22Rv1 (cell line): ENCODE results near the gene SPECC1L.

Experiments
- H3K27ac ChIP-seq: fragments of 450-650 bp; 2 replicates; pipeline ENCODE4 v1.5.1; 2017
- ZFX ChIP-seq: fragments of 450-650 bp; IDR thresholded peaks from 2 replicates; pipeline ENCODE4 v1.6.1; 2017; ENCODE audit warnings: antibody characterized with exemption, borderline replicate concordance
- TF ChIP-seq, protein P1 (sequence below): fragments of 450-650 bp; IDR thresholded peaks from 2 replicates; pipeline ENCODE4 v1.5.1; 2017; ENCODE audit warnings: mild to moderate bottlenecking

SPECC1L gene

DNA sequence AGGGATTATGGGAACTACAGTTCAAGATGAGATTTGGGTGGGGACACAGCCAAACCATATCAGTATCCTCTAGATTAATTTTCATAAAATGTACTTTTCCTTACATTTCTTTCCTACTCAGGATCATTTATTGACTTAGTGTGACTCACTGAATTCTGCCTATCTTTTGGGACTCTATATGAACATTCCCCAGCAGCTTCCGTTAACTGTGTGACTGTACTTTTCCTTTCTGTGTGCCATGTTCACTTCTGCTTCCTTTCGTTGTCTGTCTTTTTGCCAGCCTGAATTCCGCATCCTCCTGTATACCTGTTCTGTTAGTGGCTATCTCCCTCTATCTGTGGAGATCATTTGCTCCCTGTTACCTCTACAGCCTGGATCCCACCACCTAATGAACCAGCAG, 48.8 kb downstream of the SPECC1L start:
- no peak overlapping the region for H3K27ac ChIP-seq
- TF ChIP-seq ZFX: no peak
- TF ChIP-seq, protein P1, sequence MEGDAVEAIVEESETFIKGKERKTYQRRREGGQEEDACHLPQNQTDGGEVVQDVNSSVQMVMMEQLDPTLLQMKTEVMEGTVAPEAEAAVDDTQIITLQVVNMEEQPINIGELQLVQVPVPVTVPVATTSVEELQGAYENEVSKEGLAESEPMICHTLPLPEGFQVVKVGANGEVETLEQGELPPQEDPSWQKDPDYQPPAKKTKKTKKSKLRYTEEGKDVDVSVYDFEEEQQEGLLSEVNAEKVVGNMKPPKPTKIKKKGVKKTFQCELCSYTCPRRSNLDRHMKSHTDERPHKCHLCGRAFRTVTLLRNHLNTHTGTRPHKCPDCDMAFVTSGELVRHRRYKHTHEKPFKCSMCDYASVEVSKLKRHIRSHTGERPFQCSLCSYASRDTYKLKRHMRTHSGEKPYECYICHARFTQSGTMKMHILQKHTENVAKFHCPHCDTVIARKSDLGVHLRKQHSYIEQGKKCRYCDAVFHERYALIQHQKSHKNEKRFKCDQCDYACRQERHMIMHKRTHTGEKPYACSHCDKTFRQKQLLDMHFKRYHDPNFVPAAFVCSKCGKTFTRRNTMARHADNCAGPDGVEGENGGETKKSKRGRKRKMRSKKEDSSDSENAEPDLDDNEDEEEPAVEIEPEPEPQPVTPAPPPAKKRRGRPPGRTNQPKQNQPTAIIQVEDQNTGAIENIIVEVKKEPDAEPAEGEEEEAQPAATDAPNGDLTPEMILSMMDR: no peak

DNA sequence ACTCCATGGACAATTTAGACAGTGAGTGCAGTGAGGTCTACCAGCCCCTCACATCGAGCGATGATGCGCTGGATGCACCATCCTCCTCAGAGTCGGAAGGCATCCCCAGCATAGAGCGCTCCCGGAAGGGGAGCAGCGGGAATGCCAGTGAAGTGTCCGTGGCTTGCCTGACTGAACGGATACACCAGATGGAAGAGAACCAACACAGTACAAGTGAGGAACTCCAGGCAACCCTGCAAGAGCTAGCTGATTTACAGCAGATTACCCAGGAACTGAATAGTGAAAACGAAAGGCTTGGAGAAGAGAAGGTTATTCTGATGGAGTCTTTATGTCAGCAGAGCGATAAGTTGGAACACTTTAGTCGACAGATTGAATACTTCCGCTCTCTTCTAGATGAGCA, 51.4 kb downstream of the SPECC1L start:
- TF ChIP-seq ZFX: no peak
- TF ChIP-seq, protein P1: no peak
- peak overlapping the region; percentile 13; the same call in 1 of the 2 replicates for H3K27ac ChIP-seq

DNA sequence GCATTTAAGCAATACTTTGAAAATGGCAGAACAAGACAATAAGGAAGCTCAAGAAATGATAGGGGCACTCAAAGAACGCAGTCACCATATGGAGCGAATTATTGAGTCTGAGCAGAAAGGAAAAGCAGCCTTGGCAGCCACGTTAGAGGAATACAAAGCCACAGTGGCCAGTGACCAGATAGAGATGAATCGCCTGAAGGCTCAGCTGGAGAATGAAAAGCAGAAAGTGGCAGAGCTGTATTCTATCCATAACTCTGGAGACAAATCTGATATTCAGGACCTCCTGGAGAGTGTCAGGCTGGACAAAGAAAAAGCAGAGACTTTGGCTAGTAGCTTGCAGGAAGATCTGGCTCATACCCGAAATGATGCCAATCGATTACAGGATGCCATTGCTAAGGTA, 51.9 kb downstream of the SPECC1L start:
- TF ChIP-seq, protein P1: no peak
- H3K27ac ChIP-seq: peak overlapping the region; percentile 65

DNA sequence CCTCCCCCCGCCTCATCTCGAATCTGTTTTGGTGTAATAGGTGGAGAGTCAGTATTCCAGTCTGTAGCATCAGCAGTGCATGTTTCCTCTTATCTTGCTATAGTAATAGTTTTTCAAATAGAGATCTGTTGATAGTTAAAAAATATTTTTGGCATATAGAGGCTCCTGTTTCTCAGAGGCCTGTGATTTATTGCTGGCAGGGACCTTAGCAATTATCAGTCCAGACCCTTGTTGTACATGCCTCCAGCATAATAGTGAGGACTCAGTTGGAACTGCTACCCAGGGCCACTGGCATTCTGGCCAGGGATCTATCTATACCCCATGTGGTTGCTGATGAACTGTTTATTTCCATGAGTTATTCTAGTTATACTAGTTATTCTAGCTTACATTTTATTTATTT, 52.6 kb downstream of the SPECC1L start:
- peak overlapping the region; percentile 65 for H3K27ac ChIP-seq
- TF ChIP-seq ZFX: no peak

DNA sequence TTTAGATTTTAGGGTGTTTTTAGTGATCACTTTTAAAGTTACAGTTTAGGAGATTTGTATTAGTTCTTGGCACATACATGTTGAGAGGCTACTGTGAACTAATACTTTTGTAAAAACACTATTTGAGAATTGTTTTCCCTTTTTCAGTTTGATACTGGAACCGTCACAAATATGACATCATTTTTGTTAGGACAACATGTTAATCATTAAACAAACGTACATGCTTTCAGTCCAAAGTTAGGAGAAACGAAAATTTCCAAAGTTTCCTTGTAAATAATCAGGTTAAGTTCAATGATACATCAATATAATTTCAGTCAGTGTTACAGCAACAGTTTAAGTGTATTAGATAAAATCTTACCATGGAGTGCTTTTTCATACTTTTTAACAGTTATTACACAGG, 53.1 kb downstream of the SPECC1L start:
- TF ChIP-seq ZFX: no peak
- TF ChIP-seq, protein P1: no peak
- peak overlapping the region; percentile 65 for H3K27ac ChIP-seq

DNA sequence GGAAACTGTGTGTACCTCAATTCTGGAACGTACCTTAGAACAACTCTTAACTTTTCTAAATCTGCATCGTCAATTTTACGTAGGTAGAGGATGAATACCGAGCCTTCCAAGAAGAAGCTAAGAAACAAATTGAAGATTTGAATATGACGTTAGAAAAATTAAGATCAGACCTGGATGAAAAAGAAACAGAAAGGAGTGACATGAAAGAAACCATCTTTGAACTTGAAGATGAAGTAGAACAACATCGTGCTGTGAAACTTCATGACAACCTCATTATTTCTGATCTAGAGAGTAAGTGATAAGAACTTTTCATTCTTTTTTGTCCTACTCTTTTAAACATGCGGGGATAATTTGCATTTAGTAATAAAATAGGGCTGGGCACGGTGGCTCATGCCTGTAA, 53.5 kb downstream of the SPECC1L start:
- peak overlapping the region; percentile 65 for H3K27ac ChIP-seq

DNA sequence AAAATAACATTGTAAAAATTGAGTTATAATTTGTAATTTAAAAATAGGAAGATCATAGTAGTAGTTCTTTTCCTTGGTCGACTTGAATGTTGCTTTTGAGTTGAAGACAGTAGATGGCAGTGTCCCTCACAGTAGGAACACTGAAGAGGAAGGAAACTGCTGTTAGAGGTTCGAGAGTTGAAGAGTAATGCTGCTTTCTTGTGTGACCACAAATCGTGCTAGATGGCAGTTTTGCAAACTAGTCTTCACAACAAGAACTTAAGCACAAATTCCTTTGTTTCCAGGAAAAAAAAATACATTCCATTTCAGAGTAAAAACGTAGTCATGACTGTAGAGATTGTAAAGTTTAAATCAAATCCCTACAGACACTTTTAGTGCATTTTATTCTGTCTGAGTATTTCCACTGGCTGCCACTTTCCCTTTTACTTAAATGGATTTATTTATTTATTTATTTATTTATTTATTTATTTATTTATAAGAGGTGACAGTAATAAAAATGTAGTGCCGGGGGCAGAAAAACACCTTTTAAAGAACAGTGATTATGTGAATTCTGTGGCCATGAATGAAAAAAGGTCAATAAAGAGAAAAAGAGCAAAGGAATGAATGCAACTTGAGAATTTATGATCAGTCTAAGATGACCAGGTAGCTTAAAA, 54.6 kb downstream of the SPECC1L start:
- no peak for TF ChIP-seq ZFX
- TF ChIP-seq, protein P1: peak; percentile 80
- peak overlapping the region; percentile 65 for H3K27ac ChIP-seq

More for the DNA sequence above, 53.5 kb downstream of the SPECC1L start:
- TF ChIP-seq, protein P1: no peak
- no peak for TF ChIP-seq ZFX

DNA sequence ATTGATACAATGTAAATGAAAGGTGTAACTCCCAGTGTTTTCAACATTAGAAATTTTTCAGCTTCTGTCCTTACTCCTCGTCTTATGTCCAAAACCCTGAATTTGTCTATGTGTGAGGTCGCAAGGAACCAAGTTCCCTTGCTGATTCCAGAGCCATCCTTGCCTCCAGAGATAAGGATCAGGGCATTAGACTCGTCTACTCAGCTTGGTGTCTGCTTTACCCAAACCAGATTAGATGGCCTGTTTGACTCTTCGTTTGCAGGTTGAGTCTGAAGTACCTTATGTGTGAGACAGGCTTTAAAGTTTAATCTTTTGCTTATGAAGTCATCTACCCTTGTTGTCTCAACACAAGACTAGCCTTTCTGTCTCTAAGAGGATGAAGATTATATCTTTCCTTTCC, 55.6 kb downstream of the SPECC1L start:
- H3K27ac ChIP-seq: no peak overlapping the region
- TF ChIP-seq, protein P1: no peak
- TF ChIP-seq ZFX: no peak
